Activated naive CD4-positive, alpha-beta T cell treated with anti-CD3 and anti-CD28 coated beads, Interleukin-2, amount 50 U/mL, for 16 hours (primary cell): Measurements from ENCODE around the gene HACD4.
A peak's percentile ranks its signal among the peaks of the same experiment; 100 is the strongest.

Source experiments
- DNase-seq: peaks from one replicate; pipeline ENCODE4 v3.0.0-alpha.2; 2020

Gene HACD4

GRCh38 chr9:21031091-21031807 is at the start of gene HACD4:
TSS of gene HACD4 (minus strand) at chr9:21031640. CDS start at chr9:21031590, 50 bp downstream.
- DNase-seq: peak; percentile 66

- no peak for DNase-seq
Observed at GRCh38 chr9:21080793-21081192, 49.4 kb upstream of the HACD4 start.

- DNase-seq: no peak
Observed at GRCh38 chr9:21078702-21079101, 47.3 kb upstream of the HACD4 start.

- DNase-seq: no peak
Observed at GRCh38 chr9:21077781-21078180, 46.3 kb upstream of the HACD4 start, which contains the start of gene IFNB1. TSS of gene IFNB1 (minus strand) at chr9:21077942. CDS start at chr9:21077869, 73 bp downstream.

- DNase-seq: no peak
Observed at GRCh38 chr9:21075484-21075883, 44.0 kb upstream of the HACD4 start.

- DNase-seq: no peak
Observed at GRCh38 chr9:21070906-21071305, 39.5 kb upstream of the HACD4 start.

GRCh38 chr9:21070171-21070571 is 38.7 kb upstream of the HACD4 start:
- DNase-seq: no peak

- DNase-seq: no peak
Observed at GRCh38 chr9:21060919-21061561, 29.6 kb upstream of the HACD4 start.

GRCh38 chr9:21056931-21057330 is 25.5 kb upstream of the HACD4 start:
- no peak for DNase-seq

GRCh38 chr9:21053851-21054250 is 22.4 kb upstream of the HACD4 start:
- DNase-seq: no peak

GRCh38 chr9:21047281-21047691 is 15.8 kb upstream of the HACD4 start:
- no peak for DNase-seq

GRCh38 chr9:21043841-21044240 is 12.4 kb upstream of the HACD4 start:
- DNase-seq: no peak

GRCh38 chr9:21042466-21042865 is 11.0 kb upstream of the HACD4 start:
- DNase-seq: no peak

- DNase-seq: no peak
Observed at GRCh38 chr9:21039302-21039701, 7.9 kb upstream of the HACD4 start.

GRCh38 chr9:21037278-21037677 is 5.8 kb upstream of the HACD4 start:
- no peak for DNase-seq

- no peak for DNase-seq
Observed at GRCh38 chr9:21031808-21032183, 356 bp upstream of the HACD4 start.

- no peak for DNase-seq
Observed at GRCh38 chr9:21030389-21031035, 928 bp downstream of the HACD4 start.

- no peak for DNase-seq
Observed at GRCh38 chr9:21029661-21030060, 1.8 kb downstream of the HACD4 start.

- no peak for DNase-seq
Observed at GRCh38 chr9:21028466-21028865, 3.0 kb downstream of the HACD4 start.

- DNase-seq: no peak
Observed at GRCh38 chr9:21027295-21027694, 4.1 kb downstream of the HACD4 start.

- no peak for DNase-seq
Observed at GRCh38 chr9:21023861-21024260, 7.6 kb downstream of the HACD4 start.

- DNase-seq: no peak
Observed at GRCh38 chr9:21018177-21018576, 13.3 kb downstream of the HACD4 start.

- DNase-seq: no peak
Observed at GRCh38 chr9:21016701-21017491, 14.5 kb downstream of the HACD4 start.
